HepG2 (cell line): ENCODE results near the gene ARFGEF2. TPM values are rescaled to one million over a fixed set of nuclear protein-coding genes. Genes with fewer than 3 reads are reported as not detected.

ENCODE experiments used
- ATAC-seq: fragments of 200-7000 bp; cut with Tn5 transposase; 3 replicates; pipeline ENCODE4 v1.9.1; 2020; ENCODE audit warnings: mild to moderate bottlenecking, moderate library complexity
- BruUV-seq: library from RNA; stranded (reverse); fragments of 400-500 nt; replicated peaks from 2 replicates; lab custom pipeline; 2021; lab: Mats Ljungman, UMichigan
- CTCF ChIA-PET: fragments of 300-600 bp; formaldehyde crosslinking; extraction: SDS; loops from one replicate; lab custom pipeline; 2021; ENCODE audit warnings: low total read pairs, inconsistent platforms, low intra/inter-chr PET ratio; lab: Yijun Ruan, JAX
- POLR2A ChIA-PET: fragments of 350-600 bp; sonication (Branson Sonifier 250); formaldehyde crosslinking; loops from one replicate; lab custom pipeline; 2020; ENCODE audit warnings: antibody characterized with exemption, inconsistent platforms; lab: Yijun Ruan, JAX
- DNase-seq: peaks from one replicate; pipeline ENCODE4 v3.0.0-alpha.2; 2015; ENCODE audit warnings: low spot score
- FAIRE-seq: peaks from 3 replicates; lab custom pipeline; 2011; peaks lifted over from hg19 to GRCh38; lab: Jason Lieb, UNC
- H2AFZ ChIP-seq: one replicate; pipeline ENCODE4 v1.6.1; 2011; ENCODE audit warnings: low read length, inconsistent platforms
- H3K27ac ChIP-seq: fragments of 300-600 bp; 3 replicates; pipeline ENCODE4 v1.8.0; 2011; ENCODE audit warnings: mixed run types, mild to moderate bottlenecking, mixed read lengths, low read length, inconsistent platforms; ENCODE audit not compliant: insufficient read depth; ENCODE audit errors: extremely low read length
- H3K27me3 ChIP-seq, 2 experiments: fragments of 200-600 bp in 1 of 2; 2 replicates in 1 of 2; 3 replicates in 1 of 2; pipeline versions ENCODE4 v1.6.0 to v1.8.0; 2011; ENCODE audit warnings: low read length in 2 of 2, mild to moderate bottlenecking in 2 of 2, moderate library complexity in 2 of 2, inconsistent platforms in 1 of 2; ENCODE audit not compliant: insufficient read depth in 2 of 2, control insufficient read depth in 1 of 2
- H3K36me3 ChIP-seq, 2 experiments: fragments of 200-600 bp in 1 of 2; replicated peaks in 1 of 2; 2 replicates in 1 of 2; 3 replicates in 1 of 2; pipeline versions ENCODE4 v1.5.1 to v1.8.0; 2011; ENCODE audit warnings: low read length in 2 of 2, inconsistent platforms in 1 of 2; ENCODE audit not compliant: insufficient read depth in 2 of 2, control insufficient read depth in 1 of 2
- H3K4me1 ChIP-seq: 2 replicates; pipeline ENCODE4 v1.5.1; 2012; ENCODE audit warnings: low read length, inconsistent platforms; ENCODE audit not compliant: insufficient read depth
- H3K4me2 ChIP-seq: 2 replicates; pipeline ENCODE4 v1.6.0; 2011; ENCODE audit warnings: low read depth, low read length, inconsistent platforms
- H3K4me3 ChIP-seq, 3 experiments: fragments of 200-600 bp in 1 of 3; sonication (generic), shearing (Covaris generic) in 1 of 3; replicated peaks in 1 of 3; 2 replicates each; pipeline ENCODE4 v1.5.1; 2011 to 2016; ENCODE audit warnings: low read length in 3 of 3, inconsistent platforms in 2 of 3, low read depth in 2 of 3, mild to moderate bottlenecking in 2 of 3, control low read depth in 1 of 3, mixed read lengths in 1 of 3; ENCODE audit not compliant: insufficient read depth in 1 of 3
- H3K79me2 ChIP-seq: one replicate; pipeline ENCODE4 v1.6.1; 2011; ENCODE audit warnings: low read length, inconsistent platforms; ENCODE audit not compliant: insufficient read depth
- H3K9ac ChIP-seq: 2 replicates; pipeline ENCODE4 v1.6.0; 2011; ENCODE audit warnings: mild to moderate bottlenecking, low read depth, low read length, inconsistent platforms; ENCODE audit not compliant: insufficient read depth
- H3K9me3 ChIP-seq: 2 replicates; pipeline ENCODE4 v1.5.1; 2012; ENCODE audit warnings: mild to moderate bottlenecking, low read length
- H4K20me1 ChIP-seq: 2 replicates; pipeline ENCODE4 v1.6.0; 2011; ENCODE audit warnings: inconsistent platforms, mild to moderate bottlenecking, low read length, moderate library complexity; ENCODE audit not compliant: insufficient read depth
- ARNTL ChIP-seq: sonication (generic); formaldehyde crosslinking; IDR thresholded peaks from 2 replicates; pipeline ENCODE4 v1.4.0; 2020; ENCODE audit warnings: mild to moderate bottlenecking, missing genetic modification reagents
- DR1 ChIP-seq: sonication (generic); formaldehyde crosslinking; IDR thresholded peaks from 2 replicates; pipeline ENCODE4 v1.8.0; 2021; ENCODE audit warnings: mild to moderate bottlenecking, missing genetic modification reagents, inconsistent platforms
- FOXJ3 ChIP-seq: sonication (generic); formaldehyde crosslinking; IDR thresholded peaks from 2 replicates; pipeline ENCODE4 v1.4.0; 2020; ENCODE audit warnings: missing genetic modification reagents, mild to moderate bottlenecking, borderline replicate concordance
- KLF6 ChIP-seq: IDR thresholded peaks from 2 replicates; pipeline ENCODE4 v1.8.0; 2016; ENCODE audit warnings: missing biosample characterization, missing genetic modification reagents
- XBP1 ChIP-seq: sonication (generic); formaldehyde crosslinking; IDR thresholded peaks from 2 replicates; pipeline ENCODE4 v1.5.0; 2020; ENCODE audit warnings: missing genetic modification reagents
- ZMAT3 ChIP-seq: sonication (generic); formaldehyde crosslinking; conservative IDR thresholded peaks from 2 replicates; pipeline ENCODE4 v1.7.0; 2021; ENCODE audit warnings: missing genetic modification reagents
- ZNF543 ChIP-seq: sonication (generic); formaldehyde crosslinking; IDR thresholded peaks from 2 replicates; pipeline ENCODE4 v1.4.0; 2020; ENCODE audit warnings: mild to moderate bottlenecking, missing genetic modification reagents
- WGBS: methylation state at CpG from one replicate; pipeline ENCODE4 v1.1.6; 2017; ENCODE audit warnings: low lambda C conversion rate; 5-methylcytosine and 5-hydroxymethylcytosine counted together
- in situ Hi-C: cut with HindIII; loops from 2 replicates; pipeline ENCODE4 v1.10.0; 2017; ENCODE audit warnings: low pct_unique_long_range_greater_than_20kb; ENCODE audit not compliant: extremely low pct_ligation_motif_present
- intact Hi-C: fragments of 100-400 bp; cut with micrococcal nuclease; formaldehyde crosslinking; loops from one replicate; pipeline ENCODE4 v1.10.0; 2022; ENCODE audit not compliant: unreplicated experiment
- polyA plus RNA-seq, 8 experiments: library from polyadenylated mRNA; depleted of rRNA in 3 of 8; stranded (reverse) in 7 of 8; unstranded in 1 of 8; fragments of >200 nt; fragmentation: Illumina TruSeq in 4 of 8; extraction: Trizol in 4 of 8; gene quantifications; 2 replicates each; pipeline versions ENCODE4 v1.2.1 to v1.2.3, GENCODE V29; 2011 to 2016; ENCODE audit warnings: low read depth in 4 of 8, missing spikeins in 1 of 8, mixed read lengths in 1 of 8; ENCODE audit not compliant: insufficient read depth in 1 of 8
- total RNA-seq, 5 experiments: library from RNA; depleted of rRNA; stranded (reverse); fragments of >200 nt; fragmentation: Illumina TruSeq; extraction: Trizol; gene quantifications; 2 replicates each; pipeline ENCODE4 v1.2.3, GENCODE V29; 2016; ENCODE audit warnings: low read depth in 1 of 5
- TF ChIP-seq, protein P1 (sequence below), 2 experiments: fragments of 450-650 bp in 1 of 2; sonication (generic) in 1 of 2; formaldehyde crosslinking; IDR thresholded peaks; 2 replicates each; pipeline versions ENCODE4 v1.5.0 to v1.8.0; 2020 to 2022; ENCODE audit warnings: mild to moderate bottlenecking in 1 of 2, missing genetic modification reagents in 1 of 2
- TF ChIP-seq, protein P2 (sequence below): IDR thresholded peaks from 2 replicates; pipeline ENCODE4 v1.6.1; 2016; ENCODE audit warnings: mild to moderate bottlenecking
- TF ChIP-seq, protein P3 (sequence below): IDR thresholded peaks from 2 replicates; pipeline ENCODE4 v1.6.1; 2018; ENCODE audit warnings: missing genetic modification reagents, mild to moderate bottlenecking, missing compliant biosample characterization
- TF ChIP-seq, protein P4 (sequence below): sonication (generic); formaldehyde crosslinking; IDR thresholded peaks from 2 replicates; pipeline ENCODE4 v1.9.0; 2022; ENCODE audit warnings: missing genetic modification reagents, mild to moderate bottlenecking, borderline replicate concordance

The ARFGEF2 gene
- total and polyA plus RNA-seq, 2 of the 13 experiments (the other 11 are each of a cell fraction or from before 2014, with no cell fraction given): 44.0 to 60.8 TPM

DNA sequence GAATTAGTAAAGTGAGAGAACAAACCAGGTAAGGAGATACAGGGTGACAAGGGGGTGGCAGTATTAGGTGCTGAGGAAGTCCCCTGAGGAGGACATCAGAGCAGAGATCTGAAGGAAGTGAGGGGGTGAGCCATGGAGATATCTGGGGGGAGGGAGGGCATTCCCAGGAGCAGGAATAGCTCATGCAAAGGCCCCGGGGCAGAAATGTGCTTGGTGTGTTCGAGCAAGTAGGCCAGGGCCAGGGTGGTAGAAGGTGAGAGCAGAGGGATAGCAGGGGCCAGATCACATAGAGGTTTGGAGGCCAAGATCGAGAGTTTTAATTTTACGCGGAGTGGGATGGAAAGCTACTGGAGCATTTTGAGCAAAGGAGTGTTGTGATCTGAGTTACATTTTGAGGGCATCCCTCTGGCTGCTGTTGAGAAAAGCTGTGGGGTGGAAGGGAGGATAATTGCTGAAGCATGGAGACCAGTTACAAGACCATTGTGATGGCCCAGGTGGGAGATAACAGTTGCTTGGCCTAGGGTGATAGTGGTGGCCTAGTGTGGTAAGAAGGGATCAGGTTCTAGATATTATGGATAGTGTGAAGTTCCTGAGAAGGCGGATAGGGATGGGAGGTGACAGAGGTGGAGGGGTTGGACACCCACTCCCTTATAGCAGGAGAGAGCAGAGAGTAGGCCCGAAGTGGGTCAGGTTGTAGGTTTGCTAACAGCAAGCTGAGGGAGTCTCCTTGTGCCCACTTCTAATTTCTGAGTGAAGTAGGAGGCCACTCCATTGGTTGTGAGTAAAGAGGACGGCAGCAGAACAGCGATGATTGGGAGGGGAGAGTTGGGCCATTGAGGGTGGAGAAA, 10.2 kb downstream of the ARFGEF2 start:
- FAIRE-seq (no peak), ATAC-seq (no peak; the same call in none of the 3 replicates), DNase-seq (no peak)
- peaks cover 73% of the 10 kb centered on the region for H3K79me2 ChIP-seq
- intact Hi-C loops: no loop called here
- BruUV-seq: no TSS peak
- WGBS: 83% methylated on average over 9 of the region's 9 CpGs
- CTCF ChIA-PET: no interaction called here
- H3K4me1 ChIP-seq: peaks cover 68% of the 10 kb centered on the region
- H3K36me3 ChIP-seq: peaks cover under 1 to 3% of the 10 kb centered on the region in 2 experiments; a peak in 3 of 5 replicates
- peak overlapping the region; percentile 39 for H3K27ac ChIP-seq
- no peak overlapping the region for H3K9ac ChIP-seq
- no peaks in the 10 kb centered on the region for H3K27me3 ChIP-seq
- POLR2A ChIA-PET: interaction anchor here (3.5 kb wide), 1 partner anchor 8 kb away, joined by 30 read pairs; the partner anchor contains the start of gene ARFGEF2
- H3K4me3 ChIP-seq: peak overlapping the region in 1 of 3 experiments; percentile 14; a peak in 1 of 6 replicates
- peak overlapping the region; percentile 54 for H3K4me2 ChIP-seq
- in situ Hi-C loops: no loop called here
- H2AFZ ChIP-seq: no peak overlapping the region
- H3K9me3 ChIP-seq: no peaks in the 10 kb centered on the region
- H4K20me1 ChIP-seq: peaks cover 68% of the 10 kb centered on the region
- TF ChIP-seq XBP1 (CRISPR knock-in tag): no peak
- no peak for TF ChIP-seq KLF6 (CRISPR knock-in tag)
- TF ChIP-seq ZMAT3 (CRISPR knock-in tag): no peak
- TF ChIP-seq, protein P1, sequence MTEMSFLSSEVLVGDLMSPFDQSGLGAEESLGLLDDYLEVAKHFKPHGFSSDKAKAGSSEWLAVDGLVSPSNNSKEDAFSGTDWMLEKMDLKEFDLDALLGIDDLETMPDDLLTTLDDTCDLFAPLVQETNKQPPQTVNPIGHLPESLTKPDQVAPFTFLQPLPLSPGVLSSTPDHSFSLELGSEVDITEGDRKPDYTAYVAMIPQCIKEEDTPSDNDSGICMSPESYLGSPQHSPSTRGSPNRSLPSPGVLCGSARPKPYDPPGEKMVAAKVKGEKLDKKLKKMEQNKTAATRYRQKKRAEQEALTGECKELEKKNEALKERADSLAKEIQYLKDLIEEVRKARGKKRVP (CRISPR knock-in tag; IDR thresholded peaks at IDR 0.05): no peak
- no peak for TF ChIP-seq ZNF543 (CRISPR knock-in tag)
- no peak for TF ChIP-seq DR1 (CRISPR knock-in tag)
- TF ChIP-seq, protein P2, sequence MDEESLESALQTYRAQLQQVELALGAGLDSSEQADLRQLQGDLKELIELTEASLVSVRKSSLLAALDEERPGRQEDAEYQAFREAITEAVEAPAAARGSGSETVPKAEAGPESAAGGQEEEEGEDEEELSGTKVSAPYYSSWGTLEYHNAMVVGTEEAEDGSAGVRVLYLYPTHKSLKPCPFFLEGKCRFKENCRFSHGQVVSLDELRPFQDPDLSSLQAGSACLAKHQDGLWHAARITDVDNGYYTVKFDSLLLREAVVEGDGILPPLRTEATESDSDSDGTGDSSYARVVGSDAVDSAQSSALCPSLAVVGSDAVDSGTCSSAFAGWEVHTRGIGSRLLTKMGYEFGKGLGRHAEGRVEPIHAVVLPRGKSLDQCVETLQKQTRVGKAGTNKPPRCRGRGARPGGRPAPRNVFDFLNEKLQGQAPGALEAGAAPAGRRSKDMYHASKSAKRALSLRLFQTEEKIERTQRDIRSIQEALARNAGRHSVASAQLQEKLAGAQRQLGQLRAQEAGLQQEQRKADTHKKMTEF (CRISPR knock-in tag): no peak
- no peak for TF ChIP-seq FOXJ3
- TF ChIP-seq, protein P3, sequence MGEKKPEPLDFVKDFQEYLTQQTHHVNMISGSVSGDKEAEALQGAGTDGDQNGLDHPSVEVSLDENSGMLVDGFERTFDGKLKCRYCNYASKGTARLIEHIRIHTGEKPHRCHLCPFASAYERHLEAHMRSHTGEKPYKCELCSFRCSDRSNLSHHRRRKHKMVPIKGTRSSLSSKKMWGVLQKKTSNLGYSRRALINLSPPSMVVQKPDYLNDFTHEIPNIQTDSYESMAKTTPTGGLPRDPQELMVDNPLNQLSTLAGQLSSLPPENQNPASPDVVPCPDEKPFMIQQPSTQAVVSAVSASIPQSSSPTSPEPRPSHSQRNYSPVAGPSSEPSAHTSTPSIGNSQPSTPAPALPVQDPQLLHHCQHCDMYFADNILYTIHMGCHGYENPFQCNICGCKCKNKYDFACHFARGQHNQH (CRISPR knock-in tag): peak; percentile 23; the same call in 1 of the 2 replicates
- peak; percentile 7; the same call in 1 of the 2 replicates for TF ChIP-seq ARNTL (CRISPR knock-in tag)
- TF ChIP-seq, protein P4, sequence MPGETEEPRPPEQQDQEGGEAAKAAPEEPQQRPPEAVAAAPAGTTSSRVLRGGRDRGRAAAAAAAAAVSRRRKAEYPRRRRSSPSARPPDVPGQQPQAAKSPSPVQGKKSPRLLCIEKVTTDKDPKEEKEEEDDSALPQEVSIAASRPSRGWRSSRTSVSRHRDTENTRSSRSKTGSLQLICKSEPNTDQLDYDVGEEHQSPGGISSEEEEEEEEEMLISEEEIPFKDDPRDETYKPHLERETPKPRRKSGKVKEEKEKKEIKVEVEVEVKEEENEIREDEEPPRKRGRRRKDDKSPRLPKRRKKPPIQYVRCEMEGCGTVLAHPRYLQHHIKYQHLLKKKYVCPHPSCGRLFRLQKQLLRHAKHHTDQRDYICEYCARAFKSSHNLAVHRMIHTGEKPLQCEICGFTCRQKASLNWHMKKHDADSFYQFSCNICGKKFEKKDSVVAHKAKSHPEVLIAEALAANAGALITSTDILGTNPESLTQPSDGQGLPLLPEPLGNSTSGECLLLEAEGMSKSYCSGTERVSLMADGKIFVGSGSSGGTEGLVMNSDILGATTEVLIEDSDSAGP: 0 out of 2 replicates have a peak, but pooled peaks have one; percentile 42
